ENCODE data around the gene C3orf22.

Gene C3orf22

DNA sequence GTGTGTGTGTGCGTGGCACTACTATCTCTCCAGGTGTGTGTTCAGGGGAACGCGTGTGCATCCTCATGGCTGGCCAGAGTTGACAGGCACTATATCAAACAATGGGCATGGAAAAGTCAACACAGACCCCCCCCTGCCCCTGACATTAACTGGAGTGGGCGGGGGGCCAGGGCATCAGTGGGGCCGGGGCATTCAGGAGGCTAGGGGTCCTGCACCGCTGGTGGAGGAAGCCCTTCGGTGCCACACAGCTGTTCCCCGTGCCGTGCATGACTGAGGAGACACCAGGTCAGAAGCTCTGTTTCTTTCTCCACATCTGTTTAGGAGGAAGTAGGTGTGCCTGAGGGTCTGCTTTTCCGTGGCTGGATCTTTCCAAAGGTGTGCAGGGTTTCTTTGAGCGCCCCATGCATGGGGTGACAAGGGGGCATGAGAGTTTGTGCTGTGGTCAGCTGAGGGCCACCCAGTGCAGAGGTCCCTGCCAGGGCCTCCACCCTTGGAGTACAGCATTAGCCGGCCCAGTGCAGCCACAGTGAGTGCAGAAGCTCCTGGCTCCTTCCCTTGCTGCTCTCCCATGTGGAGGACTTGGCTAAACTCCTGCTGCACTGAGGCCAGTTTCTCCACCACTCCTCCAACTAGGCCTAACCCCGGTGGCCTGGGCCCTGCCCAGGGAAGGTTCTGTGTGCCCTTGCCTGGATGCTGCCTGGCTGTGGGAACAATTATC is 7.5 kb downstream of the C3orf22 start:
- Mint-ChIP-seq H3K9me3 (no peaks in the 10 kb centered on the region), H3K36me3 (no peaks in the 10 kb centered on the region), H3K4me3 (no peak overlapping the region), H3K27ac (no peak overlapping the region), H3K27me3 (peaks cover 1% of the 10 kb centered on the region), H3K4me1 (no peaks in the 10 kb centered on the region)

DNA sequence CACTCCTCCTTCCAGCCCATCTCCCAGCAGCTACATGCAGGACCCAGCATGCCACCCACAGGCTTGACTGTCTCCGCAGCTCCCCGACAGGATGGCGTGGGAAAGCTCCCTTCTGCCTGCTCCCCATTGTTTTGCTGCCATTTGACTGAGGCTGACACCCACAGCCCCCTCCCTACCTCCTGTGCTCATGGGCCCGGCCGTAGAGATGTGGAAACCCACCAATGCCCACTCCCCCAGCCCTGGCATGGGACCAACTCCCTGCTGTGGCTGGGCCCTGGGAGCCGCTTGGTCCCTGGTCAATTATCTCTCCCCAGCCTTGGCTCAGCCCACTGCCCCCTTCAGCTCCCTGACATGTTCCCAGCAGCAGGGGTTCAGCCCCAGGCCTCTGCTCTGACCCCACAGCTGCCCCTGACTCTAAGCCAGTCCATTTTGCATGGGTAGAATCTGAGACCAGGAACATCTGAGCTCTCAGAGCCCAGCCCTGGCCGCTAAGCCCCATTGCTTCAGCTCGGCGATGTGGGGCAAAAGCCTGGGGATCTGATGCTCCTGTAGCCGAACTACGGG is 8.2 kb downstream of the C3orf22 start:
- Mint-ChIP-seq H3K27ac (no peak overlapping the region), H3K4me1 (no peaks in the 10 kb centered on the region), H3K36me3 (no peaks in the 10 kb centered on the region), H3K4me3 (no peak overlapping the region), H3K27me3 (peaks cover 1% of the 10 kb centered on the region), H3K9me3 (no peaks in the 10 kb centered on the region)

DNA sequence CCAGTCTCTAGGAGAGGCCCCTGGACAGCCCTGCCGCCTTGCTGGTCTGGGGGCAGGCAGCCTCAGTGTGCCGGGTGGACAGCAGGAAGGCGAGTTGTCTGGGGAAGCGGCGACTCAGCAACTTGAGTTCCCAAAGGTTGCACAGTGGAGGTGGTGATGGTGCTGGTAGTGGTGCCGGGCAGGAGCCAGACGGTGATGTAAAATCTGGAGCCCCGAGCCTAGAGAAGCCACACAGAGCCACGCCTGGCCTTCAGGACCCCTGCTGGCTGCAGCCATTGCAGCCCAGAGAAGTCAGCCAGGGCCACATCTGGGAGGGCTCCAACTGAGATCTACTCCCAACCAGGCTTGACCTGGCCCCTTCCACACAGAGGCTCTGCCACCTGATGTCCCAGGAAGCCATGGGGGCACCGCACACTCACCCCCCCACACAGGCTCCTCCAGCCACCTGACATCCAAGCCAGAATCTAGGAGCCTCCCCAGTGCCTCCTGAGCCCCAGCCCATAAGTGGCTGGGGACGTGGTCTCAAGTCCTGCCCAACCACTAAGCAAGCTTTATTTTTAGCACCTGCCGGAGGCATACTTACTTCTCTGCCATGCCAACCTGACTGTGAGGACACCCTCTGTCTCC is 8.8 kb downstream of the C3orf22 start:
- Mint-ChIP-seq H3K36me3 (no peaks in the 10 kb centered on the region), H3K27me3 (peaks cover 1% of the 10 kb centered on the region), H3K27ac (no peak overlapping the region), H3K4me3 (no peak overlapping the region), H3K9me3 (no peaks in the 10 kb centered on the region), H3K4me1 (no peaks in the 10 kb centered on the region)

DNA sequence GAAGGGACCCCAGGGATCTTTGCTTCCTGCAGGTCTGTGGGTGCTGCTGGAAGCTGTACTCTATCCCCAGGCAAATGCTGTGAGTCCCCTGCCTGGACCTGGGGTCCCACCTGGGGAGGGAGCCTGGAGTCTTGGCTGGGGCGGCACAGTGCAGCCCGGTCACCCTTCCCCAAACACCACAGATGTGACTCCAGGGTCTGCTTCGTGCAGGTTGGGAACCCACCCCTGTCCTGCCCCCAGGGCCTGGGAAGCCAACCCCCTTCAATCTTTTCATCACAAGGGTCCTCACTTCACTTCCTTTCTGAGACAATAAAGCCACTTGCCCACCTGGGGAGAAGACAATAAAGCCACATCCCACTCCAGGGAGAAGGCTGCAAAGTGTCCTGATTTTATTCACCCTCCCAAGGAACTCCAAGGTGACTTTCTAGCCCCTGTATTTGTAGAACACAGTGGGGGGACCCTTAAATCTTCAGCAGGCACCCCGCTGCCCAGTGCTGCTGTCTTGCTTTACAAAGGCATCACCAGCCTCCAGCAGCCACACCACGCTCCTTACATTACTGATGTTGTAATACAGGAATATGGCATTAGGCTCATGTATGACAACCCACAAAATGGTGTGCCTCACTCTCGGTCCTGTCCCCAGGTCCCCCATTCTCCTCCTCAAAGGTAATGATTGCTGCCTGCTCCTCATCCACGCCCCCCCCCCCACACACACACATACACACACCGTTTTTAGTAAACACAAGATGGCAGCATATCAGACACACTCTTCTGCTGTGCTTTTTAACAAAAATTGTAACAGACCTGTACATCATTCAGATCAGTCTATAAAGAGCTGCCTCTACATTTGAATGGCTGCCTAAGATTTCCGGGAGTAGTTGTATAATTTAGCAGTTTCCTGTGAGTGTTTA is 9.9 kb downstream of the C3orf22 start:
- peaks cover 1% of the 10 kb centered on the region for H3K27me3 Mint-ChIP-seq
- no peaks in the 10 kb centered on the region for H3K9me3 Mint-ChIP-seq
- H3K27ac Mint-ChIP-seq, result no peak overlapping the region
- no peaks in the 10 kb centered on the region for H3K36me3 Mint-ChIP-seq
- no peak overlapping the region for H3K4me3 Mint-ChIP-seq
- H3K4me1 Mint-ChIP-seq, result no peaks in the 10 kb centered on the region

DNA sequence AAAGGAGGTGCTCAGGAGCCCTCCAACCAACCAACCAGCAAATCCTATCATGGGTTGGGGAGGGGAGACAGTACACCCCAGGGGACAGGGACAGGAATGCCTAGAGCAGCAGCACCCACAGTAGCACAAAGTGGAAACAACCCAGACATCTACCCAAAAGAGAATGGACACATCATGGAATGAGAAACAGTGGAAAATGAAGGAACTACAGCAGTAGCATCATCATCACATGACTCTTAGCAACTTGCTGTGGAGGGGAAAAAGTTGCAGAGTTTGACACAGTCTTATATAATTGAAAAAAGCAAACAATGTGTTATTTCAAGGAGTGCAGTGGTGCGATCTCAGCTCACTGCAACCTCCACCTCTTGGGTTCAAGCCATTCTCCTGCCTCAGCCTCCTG is 11.0 kb downstream of the C3orf22 start:
- H3K27me3 Mint-ChIP-seq, result peaks cover 1% of the 10 kb centered on the region
- H3K4me3 Mint-ChIP-seq, result no peak overlapping the region
- no peaks in the 10 kb centered on the region for H3K36me3 Mint-ChIP-seq
- H3K9me3 Mint-ChIP-seq, result no peaks in the 10 kb centered on the region
- H3K4me1 Mint-ChIP-seq, result no peaks in the 10 kb centered on the region
- H3K27ac Mint-ChIP-seq, result no peak overlapping the region

DNA sequence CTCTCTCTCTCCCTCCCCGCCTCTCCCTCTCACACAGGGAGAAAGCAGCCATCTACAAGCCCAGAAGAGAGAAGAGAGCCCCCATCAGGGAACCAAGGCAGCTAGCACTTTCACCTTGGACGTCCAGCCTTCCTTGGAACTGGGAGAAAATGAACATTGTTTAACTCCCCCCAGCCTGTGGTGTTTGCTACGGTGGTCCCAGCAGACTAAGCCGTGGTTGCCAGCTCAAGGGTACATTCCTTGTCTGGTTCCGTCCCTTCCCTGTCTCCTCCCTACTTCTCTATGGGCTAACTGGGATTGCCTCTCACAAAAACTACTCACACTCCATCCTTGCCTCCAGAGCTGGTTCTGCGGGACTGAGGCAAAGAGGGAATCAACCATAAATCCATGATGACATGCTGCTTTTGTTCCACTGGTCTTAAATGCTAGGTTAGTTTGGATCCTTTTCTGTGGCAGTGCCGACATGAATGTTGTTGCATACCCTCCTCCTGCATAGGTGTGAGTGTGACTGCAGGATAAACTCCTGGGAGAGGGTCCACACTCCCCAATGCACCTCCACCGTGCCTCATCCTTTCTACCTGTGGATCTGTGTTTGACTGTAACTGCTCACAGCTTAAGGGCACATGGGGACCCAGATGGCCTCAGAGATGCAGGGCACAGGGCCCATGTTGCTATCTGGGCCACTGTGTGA is 12.0 kb downstream of the C3orf22 start:
- no peak overlapping the region for H3K27ac Mint-ChIP-seq
- H3K9me3 Mint-ChIP-seq, result no peaks in the 10 kb centered on the region
- H3K4me3 Mint-ChIP-seq, result no peak overlapping the region
- no peaks in the 10 kb centered on the region for H3K36me3 Mint-ChIP-seq
- no peaks in the 10 kb centered on the region for H3K4me1 Mint-ChIP-seq
- peaks cover 1% of the 10 kb centered on the region for H3K27me3 Mint-ChIP-seq

DNA sequence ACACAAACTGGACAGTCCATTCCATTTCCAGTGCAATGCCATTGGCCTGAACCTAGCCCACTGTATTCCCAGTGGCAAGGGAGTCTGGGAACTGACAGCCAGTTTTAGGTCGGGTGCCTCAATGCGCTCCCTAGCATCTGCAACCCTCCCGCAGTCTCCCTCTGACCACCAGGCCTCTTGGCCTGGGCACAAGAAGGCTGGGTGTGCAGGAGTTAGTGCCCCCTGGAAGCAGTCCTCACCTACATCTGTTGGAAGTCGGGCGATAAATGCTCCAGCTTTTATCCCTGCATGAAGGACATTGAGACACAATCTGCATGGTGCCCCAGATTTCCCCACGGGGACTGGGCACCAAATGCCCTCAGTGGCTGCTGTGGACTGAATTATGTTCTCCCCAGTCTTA is 12.7 kb downstream of the C3orf22 start:
- Mint-ChIP-seq H3K36me3 (no peaks in the 10 kb centered on the region), H3K27ac (no peak overlapping the region), H3K4me1 (no peaks in the 10 kb centered on the region), H3K4me3 (no peak overlapping the region), H3K27me3 (peaks cover 2% of the 10 kb centered on the region), H3K9me3 (no peaks in the 10 kb centered on the region)

DNA sequence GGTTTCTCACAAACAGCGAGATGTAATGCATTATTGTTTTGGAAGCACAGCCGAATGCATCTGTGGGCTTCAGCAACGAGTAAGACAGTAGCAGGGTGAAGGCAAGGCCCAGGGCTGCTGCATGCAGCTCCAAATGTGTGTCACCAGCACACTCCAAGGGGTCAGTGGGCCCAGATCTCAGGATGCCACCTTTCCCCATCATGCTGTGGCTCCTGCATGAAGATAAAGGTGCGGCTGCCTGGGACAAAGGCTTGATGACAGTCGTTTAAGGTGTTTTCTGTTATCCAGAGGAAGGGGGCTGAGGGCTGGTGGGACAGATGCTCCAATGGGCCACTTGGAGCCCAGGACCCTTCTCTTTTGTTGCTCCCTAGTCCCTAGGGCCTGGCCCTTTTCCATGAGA is 13.2 kb downstream of the C3orf22 start:
- Mint-ChIP-seq H3K4me1 (no peaks in the 10 kb centered on the region), H3K27me3 (peaks cover 3% of the 10 kb centered on the region), H3K9me3 (no peaks in the 10 kb centered on the region), H3K27ac (no peak overlapping the region), H3K4me3 (no peak overlapping the region), H3K36me3 (no peaks in the 10 kb centered on the region)

DNA sequence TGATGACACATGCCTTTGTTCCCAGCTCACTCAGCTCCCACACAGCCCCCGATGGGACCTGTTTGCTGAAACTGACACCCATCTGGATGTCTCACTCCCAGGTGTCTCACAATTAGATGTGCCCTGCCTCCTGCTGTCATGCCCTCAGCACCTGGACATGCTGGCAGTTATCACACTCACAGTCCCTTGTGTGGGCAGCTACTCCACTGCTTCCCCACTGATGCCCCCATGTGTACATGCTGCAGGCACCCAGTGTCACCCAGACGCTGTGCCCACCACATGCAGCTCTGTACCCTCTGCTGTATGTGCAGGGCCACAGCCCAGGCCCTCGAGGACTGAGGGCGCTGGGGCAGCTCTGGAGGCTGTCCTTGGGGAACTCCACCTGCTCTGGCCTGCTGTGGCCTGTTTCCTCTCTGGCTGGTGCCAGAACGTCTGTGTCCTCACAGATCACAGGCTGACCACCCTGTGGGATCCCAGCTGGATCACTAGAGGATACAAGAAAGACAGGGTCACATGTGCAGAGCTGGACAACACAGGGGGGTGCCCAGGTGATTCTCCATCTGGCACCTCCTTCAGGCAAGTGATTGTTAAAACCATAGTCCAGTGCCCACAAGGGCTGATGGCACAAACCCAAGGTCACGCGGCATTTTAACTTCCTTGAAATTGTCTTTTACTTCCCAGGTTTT is 14.0 kb downstream of the C3orf22 start:
- H3K27me3 Mint-ChIP-seq, result peaks cover 5% of the 10 kb centered on the region
- no peaks in the 10 kb centered on the region for H3K36me3 Mint-ChIP-seq

DNA sequence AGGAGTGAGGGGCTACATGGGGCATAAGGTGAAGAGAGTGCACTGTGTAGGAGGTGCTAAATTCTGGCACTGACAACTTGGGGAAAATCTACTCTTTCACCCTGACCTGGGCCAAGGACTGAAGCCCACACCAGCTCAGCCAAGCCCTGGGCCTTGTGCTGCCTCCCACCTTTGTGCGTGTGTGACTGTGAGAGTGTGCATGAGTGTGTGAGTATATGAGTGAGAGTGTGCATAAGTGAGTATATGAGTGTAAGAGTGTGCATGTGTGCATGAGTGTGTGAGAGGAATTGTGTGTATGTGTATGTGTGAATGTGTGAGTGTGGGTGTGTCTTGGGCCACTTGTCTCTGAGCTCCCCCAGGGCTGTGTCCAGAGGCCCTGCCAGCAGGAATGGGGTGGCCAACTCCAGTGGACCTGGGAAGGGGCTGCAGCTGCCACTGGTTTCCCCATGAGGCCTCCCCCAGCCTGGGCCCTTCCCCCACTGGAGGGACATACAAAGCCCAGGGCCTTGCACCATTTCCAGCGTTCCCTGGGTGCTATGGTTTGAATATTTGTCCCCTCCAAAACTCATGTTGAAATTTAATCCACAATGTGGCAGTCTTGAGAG is 15.2 kb downstream of the C3orf22 start:
- no peaks in the 10 kb centered on the region for H3K36me3 Mint-ChIP-seq
- H3K27ac Mint-ChIP-seq, result no peak overlapping the region
- H3K9me3 Mint-ChIP-seq, result no peaks in the 10 kb centered on the region
- no peaks in the 10 kb centered on the region for H3K4me1 Mint-ChIP-seq
- no peak overlapping the region for H3K4me3 Mint-ChIP-seq
- peaks cover 5% of the 10 kb centered on the region for H3K27me3 Mint-ChIP-seq

More for the DNA sequence above, 14.0 kb downstream of the C3orf22 start:
- H3K4me3 Mint-ChIP-seq, result no peak overlapping the region
- H3K9me3 Mint-ChIP-seq, result no peaks in the 10 kb centered on the region
- no peaks in the 10 kb centered on the region for H3K4me1 Mint-ChIP-seq
- no peak overlapping the region for H3K27ac Mint-ChIP-seq

DNA sequence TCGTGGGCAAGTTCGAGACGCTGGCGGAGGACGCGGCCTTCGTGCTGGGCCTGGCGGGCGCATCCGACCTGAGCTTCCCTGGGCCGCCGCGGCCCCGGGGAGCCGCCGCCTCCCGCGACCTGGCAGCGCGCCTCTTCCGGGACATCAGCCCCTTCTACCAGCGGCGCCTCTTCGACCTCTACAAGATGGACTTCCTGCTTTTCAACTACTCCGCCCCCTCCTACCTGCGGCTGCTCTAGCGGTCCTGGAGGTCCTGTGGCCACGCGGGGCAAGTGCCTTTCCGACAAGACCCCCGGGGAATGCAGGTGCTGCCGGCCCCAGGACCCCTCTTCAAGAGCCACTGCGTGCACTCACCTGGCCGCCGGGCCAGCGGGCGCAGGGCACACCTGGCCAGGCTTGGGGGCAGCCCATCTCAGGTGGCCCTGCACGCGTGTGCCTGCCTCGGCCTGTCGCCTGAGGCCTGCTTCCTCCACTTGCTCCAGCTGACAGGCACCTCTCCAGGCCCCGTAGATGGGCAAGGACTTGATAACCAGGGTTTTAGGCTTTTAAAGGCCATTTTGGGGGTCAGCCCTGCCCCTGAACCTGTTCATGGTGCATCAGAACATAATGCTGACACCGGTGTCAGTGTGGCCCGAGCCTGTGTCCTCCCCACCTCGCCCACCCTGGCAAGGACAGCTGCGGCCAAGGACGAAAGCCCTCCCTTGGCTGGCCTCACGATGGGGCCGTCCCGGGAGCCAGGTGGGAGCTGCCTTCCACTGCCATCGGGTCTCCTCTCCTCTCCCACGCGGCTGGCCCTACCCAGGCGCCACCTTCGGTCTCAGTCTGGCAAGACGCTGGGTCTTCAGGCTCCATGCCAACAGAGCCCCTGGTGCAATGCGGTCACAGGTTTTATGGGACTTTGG is 16.1 kb downstream of the C3orf22 start:
- no peaks in the 10 kb centered on the region for H3K9me3 Mint-ChIP-seq
- no peak overlapping the region for H3K4me3 Mint-ChIP-seq
- H3K27ac Mint-ChIP-seq, result no peak overlapping the region
- no peaks in the 10 kb centered on the region for H3K4me1 Mint-ChIP-seq
- H3K27me3 Mint-ChIP-seq, result peaks cover 5% of the 10 kb centered on the region
- H3K36me3 Mint-ChIP-seq, result no peaks in the 10 kb centered on the region

DNA sequence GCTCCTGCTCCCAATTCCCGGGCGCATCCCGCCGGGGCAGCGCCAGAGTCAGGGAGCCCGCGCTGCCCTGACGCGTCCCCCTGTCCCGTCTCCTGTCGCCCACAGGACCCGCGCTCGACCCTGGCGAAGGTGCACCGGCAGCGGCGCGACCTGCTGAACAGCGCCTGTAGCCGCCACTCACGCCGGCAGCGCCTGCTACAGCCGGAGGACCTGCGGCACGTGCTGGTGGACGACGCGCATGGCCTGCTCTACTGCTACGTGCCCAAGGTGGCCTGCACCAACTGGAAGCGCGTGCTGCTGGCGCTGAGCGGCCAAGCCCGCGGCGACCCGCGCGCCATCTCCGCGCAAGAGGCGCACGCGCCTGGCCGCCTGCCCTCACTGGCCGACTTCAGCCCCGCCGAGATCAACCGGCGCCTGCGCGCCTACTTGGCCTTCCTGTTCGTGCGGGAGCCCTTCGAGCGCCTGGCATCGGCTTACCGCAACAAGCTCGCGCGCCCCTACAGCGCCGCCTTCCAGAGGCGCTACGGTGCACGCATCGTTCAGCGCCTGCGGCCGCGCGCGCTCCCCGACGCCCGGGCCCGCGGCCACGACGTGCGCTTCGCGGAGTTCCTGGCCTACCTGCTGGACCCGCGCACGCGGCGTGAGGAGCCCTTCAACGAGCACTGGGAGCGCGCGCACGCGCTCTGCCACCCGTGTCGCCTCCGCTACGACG is 16.9 kb downstream of the C3orf22 start:
- peaks cover 5% of the 10 kb centered on the region for H3K27me3 Mint-ChIP-seq
- no peaks in the 10 kb centered on the region for H3K4me1 Mint-ChIP-seq
- H3K36me3 Mint-ChIP-seq, result no peaks in the 10 kb centered on the region

DNA sequence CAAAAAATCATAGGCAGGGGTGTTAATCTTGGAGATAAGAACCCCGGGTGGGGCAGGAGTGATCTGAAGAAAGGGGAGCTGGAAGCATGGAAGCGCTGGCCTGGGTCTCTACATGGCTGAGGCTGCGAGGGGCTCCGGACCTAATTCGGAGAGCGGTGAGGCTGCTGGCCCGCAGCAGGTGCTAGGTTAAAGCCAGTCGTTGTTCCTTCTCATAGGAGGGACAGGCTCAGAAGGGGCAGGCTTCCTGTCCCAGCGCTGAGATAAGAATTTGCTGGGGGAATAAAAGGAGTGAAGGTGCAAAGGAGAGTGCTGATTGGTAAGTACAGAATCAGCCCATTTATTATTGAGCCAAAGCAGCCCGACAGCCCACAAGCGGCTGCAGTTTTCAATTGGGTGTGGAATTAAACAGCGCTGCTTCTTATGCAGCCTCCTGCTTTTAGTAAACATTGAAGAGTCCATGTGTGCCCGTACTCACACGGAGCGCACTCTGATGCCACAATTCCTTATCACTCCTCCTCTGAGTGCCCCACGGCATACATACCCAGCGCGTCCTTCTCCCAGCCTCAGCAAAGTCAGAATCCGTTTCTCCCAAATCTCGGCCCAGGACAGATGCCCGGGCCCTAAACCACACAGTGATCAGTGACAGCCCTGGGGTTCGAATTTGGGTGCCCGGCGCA is 17.6 kb downstream of the C3orf22 start:
- no peaks in the 10 kb centered on the region for H3K36me3 Mint-ChIP-seq
- no peak overlapping the region for H3K27ac Mint-ChIP-seq
- no peaks in the 10 kb centered on the region for H3K4me1 Mint-ChIP-seq
- H3K27me3 Mint-ChIP-seq, result peaks cover 5% of the 10 kb centered on the region
- H3K4me3 Mint-ChIP-seq, result no peak overlapping the region
- no peaks in the 10 kb centered on the region for H3K9me3 Mint-ChIP-seq

More for the DNA sequence above, 16.9 kb downstream of the C3orf22 start:
- Mint-ChIP-seq H3K9me3 (no peaks in the 10 kb centered on the region), H3K27ac (no peak overlapping the region), H3K4me3 (no peak overlapping the region)
